HepG2 (cell line): ENCODE results near the gene RMI2. TPM values are rescaled to one million over a fixed set of nuclear protein-coding genes. Genes with fewer than 3 reads are reported as not detected.

Experiments
- HIVEP1 ChIP-seq: sonication (generic); formaldehyde crosslinking; IDR thresholded peaks from 2 replicates; pipeline ENCODE4 v1.4.0; 2020; ENCODE audit warnings: mild to moderate bottlenecking, missing genetic modification reagents
- HOXA5 ChIP-seq: sonication (generic); formaldehyde crosslinking; IDR thresholded peaks from 2 replicates; pipeline ENCODE4 v1.4.0; 2020; ENCODE audit warnings: missing genetic modification reagents
- IKZF4 ChIP-seq: sonication (generic); formaldehyde crosslinking; IDR thresholded peaks from 2 replicates; pipeline ENCODE4 v1.5.1; 2020; ENCODE audit warnings: borderline replicate concordance, mild to moderate bottlenecking, low read depth, missing genetic modification reagents; ENCODE audit errors: not compliant biosample characterization
- MIER2 ChIP-seq: IDR thresholded peaks from 2 replicates; pipeline ENCODE4 v1.6.1; 2016; ENCODE audit warnings: missing biosample characterization, missing genetic modification reagents
- NBN ChIP-seq: fragments of 450-650 bp; conservative IDR thresholded peaks from 2 replicates; pipeline ENCODE4 v1.6.1; 2017
- NCOR1 ChIP-seq: fragments of 200-600 bp; sonication (generic); IDR thresholded peaks from 2 replicates; pipeline ENCODE4 v1.7.0; 2017; ENCODE audit warnings: antibody characterized with exemption, low read length, borderline replicate concordance
- SAFB2 ChIP-seq: sonication (generic); formaldehyde crosslinking; IDR thresholded peaks from 2 replicates; pipeline ENCODE4 v1.5.1; 2020; ENCODE audit warnings: missing genetic modification reagents, low read depth, mild to moderate bottlenecking, borderline replicate concordance
- SUZ12 ChIP-seq: fragments of 150-350 bp; IDR thresholded peaks from 2 replicates; pipeline ENCODE4 v1.6.1; 2014; ENCODE audit warnings: low read depth, low read length
- ZNF10 ChIP-seq: sonication (generic); formaldehyde crosslinking; IDR thresholded peaks from 2 replicates; pipeline ENCODE4 v1.4.0; 2020; ENCODE audit warnings: mild to moderate bottlenecking, low read depth, missing genetic modification reagents, borderline replicate concordance
- ZNF484 ChIP-seq: sonication (generic); formaldehyde crosslinking; IDR thresholded peaks from 2 replicates; pipeline ENCODE4 v1.5.1; 2020; ENCODE audit warnings: mild to moderate bottlenecking, low read depth, missing genetic modification reagents, borderline replicate concordance
- ZNF550 ChIP-seq: sonication (generic); formaldehyde crosslinking; IDR thresholded peaks from 2 replicates; pipeline ENCODE4 v1.4.0; 2020; ENCODE audit warnings: mild to moderate bottlenecking, missing genetic modification reagents, borderline replicate concordance
- ZNF792 ChIP-seq: IDR thresholded peaks from 2 replicates; pipeline ENCODE4 v1.6.1; 2016
- polyA plus RNA-seq, 8 experiments: library from polyadenylated mRNA; depleted of rRNA in 3 of 8; stranded (reverse) in 7 of 8; unstranded in 1 of 8; fragments of >200 nt; fragmentation: Illumina TruSeq in 4 of 8; extraction: Trizol in 4 of 8; gene quantifications; 2 replicates each; pipeline versions ENCODE4 v1.2.1 to v1.2.3, GENCODE V29; 2011 to 2016; ENCODE audit warnings: low read depth in 4 of 8, missing spikeins in 1 of 8, mixed read lengths in 1 of 8; ENCODE audit not compliant: insufficient read depth in 1 of 8
- total RNA-seq, 5 experiments: library from RNA; depleted of rRNA; stranded (reverse); fragments of >200 nt; fragmentation: Illumina TruSeq; extraction: Trizol; gene quantifications; 2 replicates each; pipeline ENCODE4 v1.2.3, GENCODE V29; 2016; ENCODE audit warnings: low read depth in 1 of 5
- TF ChIP-seq, protein P1 (sequence below): sonication (generic); formaldehyde crosslinking; IDR thresholded peaks from 2 replicates; pipeline ENCODE4 v1.5.0; 2020; ENCODE audit warnings: mild to moderate bottlenecking, missing genetic modification reagents
- TF ChIP-seq, protein P2 (sequence below): sonication (generic); formaldehyde crosslinking; IDR thresholded peaks from 2 replicates; pipeline ENCODE4 v1.5.0; 2020; ENCODE audit warnings: missing genetic modification reagents, mild to moderate bottlenecking, borderline replicate concordance
- TF ChIP-seq, protein P3 (sequence below): sonication (generic); formaldehyde crosslinking; IDR thresholded peaks from 2 replicates; pipeline ENCODE4 v1.5.1; 2020; ENCODE audit warnings: missing genetic modification reagents, mild to moderate bottlenecking, borderline replicate concordance

Gene RMI2
- total and polyA plus RNA-seq, 2 of the 13 experiments (the other 11 are each of a cell fraction or from before 2014, with no cell fraction given): 24.5 to 55.7 TPM

DNA sequence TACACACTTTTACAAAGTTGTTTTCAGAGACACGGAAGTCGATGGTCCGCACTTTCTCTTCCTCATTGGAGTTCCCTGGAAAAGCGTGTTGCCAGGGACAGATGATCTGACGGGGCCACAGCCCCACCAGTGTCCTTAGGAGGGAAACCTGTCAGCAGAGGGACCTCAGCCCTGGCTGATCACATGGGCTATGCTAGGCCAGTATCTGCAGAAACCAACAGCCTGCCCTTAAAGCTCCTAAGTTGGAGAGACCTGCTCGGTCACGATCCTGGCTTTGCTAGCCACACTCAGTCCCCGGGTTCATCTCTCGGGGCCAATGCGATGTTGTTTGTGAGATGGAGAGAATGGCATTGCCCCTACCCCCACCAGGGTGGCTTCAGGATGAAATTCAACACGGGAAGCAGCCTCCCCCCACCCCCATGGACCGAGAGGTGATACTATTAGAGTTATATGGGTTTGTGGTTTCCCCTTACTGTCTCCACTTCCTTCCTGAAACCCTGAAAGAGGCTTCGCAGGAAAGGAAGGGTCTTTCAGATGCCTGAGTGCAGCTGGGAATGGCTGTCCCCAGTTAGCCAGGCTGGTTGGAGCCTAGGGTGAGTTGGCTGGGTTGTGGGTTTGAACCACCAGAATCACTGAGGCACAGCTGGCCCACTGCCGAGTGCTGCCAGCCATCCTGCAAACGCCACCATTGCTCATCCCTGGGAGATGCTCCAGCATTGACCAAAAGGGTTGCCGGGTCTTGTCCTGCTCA, 16.6 kb downstream of the RMI2 start (continued):
- TF ChIP-seq, protein P1, sequence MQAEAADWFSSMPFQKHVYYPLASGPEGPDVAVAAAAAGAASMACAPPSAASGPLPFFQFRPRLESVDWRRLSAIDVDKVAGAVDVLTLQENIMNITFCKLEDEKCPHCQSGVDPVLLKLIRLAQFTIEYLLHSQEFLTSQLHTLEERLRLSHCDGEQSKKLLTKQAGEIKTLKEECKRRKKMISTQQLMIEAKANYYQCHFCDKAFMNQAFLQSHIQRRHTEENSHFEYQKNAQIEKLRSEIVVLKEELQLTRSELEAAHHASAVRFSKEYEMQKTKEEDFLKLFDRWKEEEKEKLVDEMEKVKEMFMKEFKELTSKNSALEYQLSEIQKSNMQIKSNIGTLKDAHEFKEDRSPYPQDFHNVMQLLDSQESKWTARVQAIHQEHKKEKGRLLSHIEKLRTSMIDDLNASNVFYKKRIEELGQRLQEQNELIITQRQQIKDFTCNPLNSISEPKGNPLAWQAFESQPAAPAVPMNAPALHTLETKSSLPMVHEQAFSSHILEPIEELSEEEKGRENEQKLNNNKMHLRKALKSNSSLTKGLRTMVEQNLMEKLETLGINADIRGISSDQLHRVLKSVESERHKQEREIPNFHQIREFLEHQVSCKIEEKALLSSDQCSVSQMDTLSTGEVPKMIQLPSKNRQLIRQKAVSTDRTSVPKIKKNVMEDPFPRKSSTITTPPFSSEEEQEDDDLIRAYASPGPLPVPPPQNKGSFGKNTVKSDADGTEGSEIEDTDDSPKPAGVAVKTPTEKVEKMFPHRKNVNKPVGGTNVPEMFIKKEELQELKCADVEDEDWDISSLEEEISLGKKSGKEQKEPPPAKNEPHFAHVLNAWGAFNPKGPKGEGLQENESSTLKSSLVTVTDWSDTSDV (CRISPR knock-in tag): 0 out of 2 replicates have a peak, but pooled peaks have one; percentile 15
- TF ChIP-seq, protein P2, sequence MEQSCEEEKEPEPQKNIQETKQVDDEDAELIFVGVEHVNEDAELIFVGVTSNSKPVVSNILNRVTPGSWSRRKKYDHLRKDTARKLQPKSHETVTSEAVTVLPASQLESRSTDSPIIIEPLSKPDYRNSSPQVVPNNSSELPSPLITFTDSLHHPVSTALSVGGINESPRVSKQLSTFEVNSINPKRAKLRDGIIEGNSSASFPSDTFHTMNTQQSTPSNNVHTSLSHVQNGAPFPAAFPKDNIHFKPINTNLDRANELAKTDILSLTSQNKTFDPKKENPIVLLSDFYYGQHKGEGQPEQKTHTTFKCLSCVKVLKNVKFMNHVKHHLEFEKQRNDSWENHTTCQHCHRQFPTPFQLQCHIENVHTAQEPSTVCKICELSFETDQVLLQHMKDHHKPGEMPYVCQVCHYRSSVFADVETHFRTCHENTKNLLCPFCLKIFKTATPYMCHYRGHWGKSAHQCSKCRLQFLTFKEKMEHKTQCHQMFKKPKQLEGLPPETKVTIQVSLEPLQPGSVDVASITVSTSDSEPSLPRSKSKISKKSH: peak; percentile 42; the same call in 1 of the 2 replicates
- TF ChIP-seq HOXA5 (CRISPR knock-in tag) (no peak), SUZ12 (no peak; the same call in 1 of the 2 replicates), ZNF550 (CRISPR knock-in tag) (0 out of 2 replicates have a peak, but pooled peaks have one; percentile 69), MIER2 (CRISPR knock-in tag) (no peak), NBN (no peak), ZNF792 (CRISPR knock-in tag) (0 out of 2 replicates have a peak, but pooled peaks have one; percentile 70), HIVEP1 (CRISPR knock-in tag) (0 out of 2 replicates have a peak, but pooled peaks have one; percentile 5), ZNF10 (CRISPR knock-in tag) (0 out of 2 replicates have a peak, but pooled peaks have one; percentile 74), NCOR1 (no peak), IKZF4 (no peak), SAFB2 (no peak), ZNF484 (CRISPR knock-in tag) (no peak)
- TF ChIP-seq, protein P3, sequence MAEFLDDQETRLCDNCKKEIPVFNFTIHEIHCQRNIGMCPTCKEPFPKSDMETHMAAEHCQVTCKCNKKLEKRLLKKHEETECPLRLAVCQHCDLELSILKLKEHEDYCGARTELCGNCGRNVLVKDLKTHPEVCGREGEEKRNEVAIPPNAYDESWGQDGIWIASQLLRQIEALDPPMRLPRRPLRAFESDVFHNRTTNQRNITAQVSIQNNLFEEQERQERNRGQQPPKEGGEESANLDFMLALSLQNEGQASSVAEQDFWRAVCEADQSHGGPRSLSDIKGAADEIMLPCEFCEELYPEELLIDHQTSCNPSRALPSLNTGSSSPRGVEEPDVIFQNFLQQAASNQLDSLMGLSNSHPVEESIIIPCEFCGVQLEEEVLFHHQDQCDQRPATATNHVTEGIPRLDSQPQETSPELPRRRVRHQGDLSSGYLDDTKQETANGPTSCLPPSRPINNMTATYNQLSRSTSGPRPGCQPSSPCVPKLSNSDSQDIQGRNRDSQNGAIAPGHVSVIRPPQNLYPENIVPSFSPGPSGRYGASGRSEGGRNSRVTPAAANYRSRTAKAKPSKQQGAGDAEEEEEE: no peak
